Measurements from ENCODE around the gene SRSF4.
"Not testable (repeated sequence)": the region's sequence is repeated elsewhere in the genome, so short reads cannot be mapped to it uniquely, and the experiment has no call there.

Gene SRSF4

DNA sequence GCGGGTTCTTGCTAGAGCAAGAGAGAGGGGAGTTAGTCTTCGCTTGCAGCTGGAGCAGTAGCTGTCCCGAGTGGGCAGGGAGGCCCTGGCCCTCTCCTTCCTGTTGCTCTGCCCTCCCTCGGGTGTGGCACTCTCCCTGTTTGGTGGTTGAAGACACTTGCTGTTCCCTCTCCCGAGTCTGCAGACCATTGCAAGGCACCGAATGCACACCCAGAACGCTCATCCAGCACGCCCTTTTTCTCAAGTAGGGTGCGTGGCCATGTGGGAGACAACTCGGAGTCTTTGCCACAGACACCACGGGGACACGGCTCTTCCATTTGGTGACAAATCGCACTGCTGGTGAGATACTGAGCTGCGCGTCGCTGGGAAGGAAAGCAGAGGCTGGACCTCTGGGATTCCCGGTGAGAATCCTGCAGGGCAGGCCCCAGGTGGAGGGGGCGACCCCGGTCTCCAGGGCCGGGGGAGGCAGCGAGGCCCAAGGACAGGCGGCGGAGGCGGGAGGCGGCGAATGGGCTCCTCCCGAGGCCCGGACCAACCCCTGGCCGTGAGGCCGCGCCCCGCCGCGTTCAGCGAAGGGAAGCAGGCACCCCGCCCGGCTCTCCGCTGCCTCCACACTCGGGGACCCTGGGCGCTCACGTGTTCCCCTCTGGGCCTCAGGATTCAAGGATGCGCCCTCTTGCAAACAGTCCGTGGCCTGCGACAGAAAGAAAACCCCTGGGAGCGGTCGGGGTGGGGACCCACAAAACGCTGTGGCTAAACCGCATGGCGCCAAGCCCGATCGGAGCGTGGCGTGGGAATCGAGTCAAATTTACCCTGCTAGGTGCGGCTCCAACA is 47.6 kb downstream of the SRSF4 start:
- no peak for FAIRE-seq
- no peak for DNase-seq (ENCODE audit: insufficient read length)
- TF ChIP-seq TAF1 (IDR thresholded peaks at IDR 0.05; ENCODE audit: borderline replicate concordance, low read depth, low read length) (no peak), POLR2AphosphoS5 (IDR thresholded peaks at IDR 0.05; ENCODE audit: low read depth, low read length) (no peak), POLR2A (IDR thresholded peaks at IDR 0.05; ENCODE audit: low read depth, low read length) (no peak)

DNA sequence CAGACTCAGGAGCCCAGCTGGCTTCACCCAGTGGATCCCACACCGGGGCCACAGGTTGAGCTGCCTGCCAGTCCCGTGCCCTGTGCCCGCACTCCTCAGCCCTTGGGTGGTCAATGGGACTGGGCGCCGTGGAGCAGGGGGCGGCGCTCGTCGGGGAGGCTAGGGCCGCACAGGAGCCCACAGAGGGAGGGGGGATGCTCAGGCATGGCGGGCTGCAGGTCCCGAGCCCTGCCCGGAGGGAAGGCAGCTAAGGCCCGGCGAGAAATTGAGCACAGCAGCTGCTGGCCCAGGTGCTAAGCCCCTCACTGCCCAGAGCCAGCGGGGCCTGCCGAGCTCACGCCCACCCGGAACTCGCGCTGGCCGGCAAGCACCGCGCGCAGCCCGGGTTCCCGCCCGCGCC is 50.6 kb downstream of the SRSF4 start:
- not testable (repeated sequence) for DNase-seq (ENCODE audit: insufficient read length); FAIRE-seq

DNA sequence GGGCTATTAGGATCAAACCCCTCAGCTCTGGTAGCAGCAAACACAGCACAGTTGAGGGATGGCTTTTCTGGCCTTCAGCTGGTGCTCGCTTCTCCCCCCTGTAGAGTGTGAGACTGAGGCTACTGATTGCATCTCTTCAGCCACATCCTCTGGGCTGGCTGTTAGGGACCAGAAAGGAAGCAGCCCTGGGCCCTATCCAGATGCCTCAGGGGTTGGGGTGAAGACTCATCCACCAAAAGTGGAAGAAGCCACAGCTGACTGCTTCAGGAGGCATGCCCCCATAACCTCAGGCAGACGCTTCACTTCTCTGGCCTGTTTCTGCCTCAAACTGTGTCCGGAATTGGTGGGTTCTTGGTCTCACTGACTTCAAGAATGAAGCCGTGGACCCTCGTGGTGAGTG is 51.8 kb downstream of the SRSF4 start:
- TF ChIP-seq POLR2AphosphoS5 (IDR thresholded peaks at IDR 0.05; ENCODE audit: low read depth, low read length) (no peak), POLR2A (IDR thresholded peaks at IDR 0.05; ENCODE audit: low read depth, low read length) (no peak), TAF1 (IDR thresholded peaks at IDR 0.05; ENCODE audit: borderline replicate concordance, low read depth, low read length) (no peak)
- DNase-seq (ENCODE audit: insufficient read length) (no peak), FAIRE-seq (no peak)

DNA sequence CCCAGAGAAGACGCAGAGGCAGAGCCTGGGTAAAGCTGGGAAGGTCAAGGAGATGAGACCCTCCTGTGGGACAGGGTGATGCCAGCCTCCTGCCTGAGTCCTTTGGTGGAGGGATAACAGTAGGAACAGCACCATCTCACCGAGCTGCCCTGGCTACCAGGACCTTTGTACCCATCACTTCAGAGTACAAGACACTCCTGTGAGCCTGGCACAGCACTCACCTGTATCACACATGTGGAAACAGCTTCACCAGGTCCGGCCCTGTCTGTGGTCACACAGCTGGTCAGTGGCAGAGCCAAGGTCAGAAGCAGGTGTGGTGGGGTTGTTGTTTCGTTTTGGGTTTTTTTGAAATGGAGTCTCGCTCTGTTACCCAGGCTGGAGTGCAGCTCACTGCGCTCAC is 53.0 kb downstream of the SRSF4 start:
- FAIRE-seq (no peak), DNase-seq (ENCODE audit: insufficient read length) (no peak)
- TF ChIP-seq TAF1 (IDR thresholded peaks at IDR 0.05; ENCODE audit: borderline replicate concordance, low read depth, low read length): no peak
- TF ChIP-seq POLR2AphosphoS5 (IDR thresholded peaks at IDR 0.05; ENCODE audit: low read depth, low read length): no peak
- TF ChIP-seq POLR2A (IDR thresholded peaks at IDR 0.05; ENCODE audit: low read depth, low read length): no peak

DNA sequence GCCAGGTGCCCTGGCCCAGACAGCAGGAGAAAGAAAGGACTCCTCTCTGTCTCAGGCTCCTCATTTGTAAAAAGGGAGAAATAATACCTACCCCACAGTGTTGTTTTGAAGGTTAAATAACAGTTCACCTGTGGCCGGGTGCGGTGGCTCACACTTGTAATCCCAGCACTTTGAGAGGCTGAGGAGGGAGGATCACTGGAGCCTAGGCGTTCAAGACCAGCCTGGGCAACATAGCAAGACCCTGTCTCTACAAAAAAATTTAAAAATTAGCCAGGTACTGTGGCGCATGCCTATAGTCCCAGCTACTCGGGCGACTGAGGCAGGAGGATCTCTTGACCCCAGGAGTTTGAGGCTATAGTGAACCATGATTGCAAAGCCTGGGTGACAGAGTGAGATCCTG is 55.5 kb downstream of the SRSF4 start:
- TF ChIP-seq POLR2AphosphoS5 (IDR thresholded peaks at IDR 0.05; ENCODE audit: low read depth, low read length) (no peak), POLR2A (IDR thresholded peaks at IDR 0.05; ENCODE audit: low read depth, low read length) (no peak), TAF1 (IDR thresholded peaks at IDR 0.05; ENCODE audit: borderline replicate concordance, low read depth, low read length) (no peak)
- DNase-seq (ENCODE audit: insufficient read length) (no peak), FAIRE-seq (no peak)

DNA sequence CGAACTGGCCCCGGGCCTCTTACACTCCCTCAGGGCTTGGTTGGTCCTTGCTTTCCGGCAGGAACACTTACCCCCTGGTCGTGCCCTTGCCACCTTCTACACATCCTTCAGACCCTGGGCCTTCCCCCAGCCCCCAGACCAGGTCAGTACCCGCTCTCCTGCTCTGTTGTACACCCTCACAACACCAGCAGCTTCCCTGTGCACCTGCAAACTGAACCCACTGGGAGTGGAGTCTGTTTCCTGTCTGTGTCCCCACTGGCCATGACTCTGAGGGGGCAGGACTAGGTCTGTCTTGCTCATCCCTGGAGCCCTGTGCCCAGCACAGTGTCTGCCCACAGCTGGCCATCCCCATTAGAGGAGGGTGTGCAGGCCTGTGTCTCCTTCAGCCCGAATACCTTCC is 55.9 kb downstream of the SRSF4 start:
- DNase-seq (ENCODE audit: insufficient read length) (no peak), FAIRE-seq (no peak)
- no peak for TF ChIP-seq POLR2AphosphoS5 (IDR thresholded peaks at IDR 0.05; ENCODE audit: low read depth, low read length)
- TF ChIP-seq TAF1 (IDR thresholded peaks at IDR 0.05; ENCODE audit: borderline replicate concordance, low read depth, low read length): no peak
- TF ChIP-seq POLR2A (IDR thresholded peaks at IDR 0.05; ENCODE audit: low read depth, low read length): no peak

DNA sequence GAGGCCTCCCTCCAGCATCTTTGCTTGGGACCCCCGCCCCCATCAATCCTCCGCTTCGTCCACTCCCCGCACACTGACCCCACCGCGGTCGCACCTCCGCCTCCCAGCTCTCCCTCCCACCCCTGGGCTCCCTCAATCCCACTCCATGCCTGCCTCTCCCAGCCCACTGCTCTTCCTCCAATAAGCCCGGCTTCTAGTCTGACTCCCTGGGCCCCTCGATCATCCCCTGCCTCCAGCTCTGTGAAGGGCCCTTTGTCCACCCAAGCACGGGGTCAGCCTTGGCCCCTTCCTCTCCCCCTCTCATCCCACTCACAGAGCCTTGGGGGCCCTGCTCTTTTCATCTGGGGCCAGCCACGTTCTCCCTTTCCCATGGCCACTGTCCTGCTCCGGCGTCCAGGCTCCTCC is 56.5 kb downstream of the SRSF4 start:
- no peak for DNase-seq (ENCODE audit: insufficient read length)
- no peak for TF ChIP-seq TAF1 (IDR thresholded peaks at IDR 0.05; ENCODE audit: borderline replicate concordance, low read depth, low read length)
- no peak for TF ChIP-seq POLR2A (IDR thresholded peaks at IDR 0.05; ENCODE audit: low read depth, low read length)
- no peak for TF ChIP-seq POLR2AphosphoS5 (IDR thresholded peaks at IDR 0.05; ENCODE audit: low read depth, low read length)
- FAIRE-seq: no peak

DNA sequence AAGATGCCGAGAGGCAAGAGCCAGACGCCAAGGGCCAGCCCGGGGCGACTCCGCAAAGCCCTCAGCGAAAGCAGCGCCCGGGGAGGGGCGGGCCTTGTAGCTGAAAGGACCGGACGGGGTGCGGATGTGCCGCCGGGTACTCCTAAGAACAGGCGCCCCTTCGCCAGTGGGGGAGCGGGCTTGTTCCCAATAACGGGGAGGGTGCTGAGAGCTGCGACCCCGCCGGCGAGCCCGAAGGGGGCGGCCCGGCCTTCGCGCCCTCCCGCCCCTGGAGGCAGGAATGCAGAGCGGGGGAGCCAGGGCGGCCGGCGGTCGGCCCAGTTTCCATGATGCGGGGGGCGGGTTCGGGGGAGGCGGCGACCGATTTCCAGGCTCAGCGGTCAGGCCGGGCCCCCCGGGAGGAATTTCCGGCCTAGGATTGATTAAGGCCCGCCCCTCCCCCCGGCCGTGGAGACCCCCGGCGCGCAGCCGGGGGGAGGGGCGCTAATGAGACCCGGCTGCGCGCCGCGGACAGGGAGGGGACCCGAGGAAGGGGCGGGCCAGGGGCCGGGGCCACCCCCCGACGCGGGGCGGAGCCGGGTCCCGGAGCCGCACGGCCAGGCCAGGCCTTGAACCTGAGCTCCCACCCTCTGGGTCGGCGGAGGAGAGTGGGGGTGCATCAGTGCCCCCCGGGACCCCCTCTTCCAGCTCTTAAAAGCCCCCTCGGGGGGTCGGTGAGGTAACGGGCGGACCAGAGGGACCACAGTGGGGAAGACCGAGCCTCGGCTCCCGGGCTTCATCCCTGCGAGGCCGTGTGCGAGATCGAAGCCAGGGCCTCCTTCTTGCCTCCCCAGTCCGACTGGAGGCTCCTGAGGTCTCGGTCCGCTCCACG is 57.1 kb downstream of the SRSF4 start:
- no peak for TF ChIP-seq TAF1 (IDR thresholded peaks at IDR 0.05; ENCODE audit: borderline replicate concordance, low read depth, low read length)
- no peak for TF ChIP-seq POLR2AphosphoS5 (IDR thresholded peaks at IDR 0.05; ENCODE audit: low read depth, low read length)
- TF ChIP-seq POLR2A (IDR thresholded peaks at IDR 0.05; ENCODE audit: low read depth, low read length): no peak
- DNase-seq (ENCODE audit: insufficient read length): peak; percentile 64
- FAIRE-seq: no peak

DNA sequence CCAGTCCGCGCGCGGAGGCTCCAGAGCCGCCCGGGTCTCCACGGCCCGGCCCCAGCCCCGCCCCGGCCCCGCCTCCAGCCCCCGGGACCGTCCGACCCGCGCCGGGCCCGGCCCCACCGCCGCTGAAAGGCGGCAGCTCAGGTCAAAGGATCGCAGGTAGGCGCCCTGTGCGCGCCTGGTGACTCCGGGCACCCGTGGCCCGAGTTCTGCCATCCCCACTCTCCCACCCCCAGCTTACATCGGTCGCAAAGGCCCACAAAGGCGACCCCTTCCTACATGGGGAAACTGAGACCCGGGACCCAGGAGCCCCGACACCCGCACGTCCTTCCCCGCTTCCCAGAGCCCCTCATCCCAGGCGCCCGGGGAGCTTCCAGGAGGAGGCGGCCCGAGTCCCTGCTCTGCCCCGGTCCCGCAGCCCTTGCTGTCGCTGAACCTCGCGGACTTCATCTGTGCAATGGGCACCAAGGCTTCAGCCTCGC is 57.8 kb downstream of the SRSF4 start, which contains the start of gene TMEM200B:
TSS of gene TMEM200B (minus strand) at position 17 of the 479 bp plus-strand sequence. CDS start 2,075 bp downstream, outside the sequence.
- DNase-seq (ENCODE audit: insufficient read length): no peak
- no peak for FAIRE-seq
- TF ChIP-seq POLR2A (IDR thresholded peaks at IDR 0.05; ENCODE audit: low read depth, low read length): no peak

DNA sequence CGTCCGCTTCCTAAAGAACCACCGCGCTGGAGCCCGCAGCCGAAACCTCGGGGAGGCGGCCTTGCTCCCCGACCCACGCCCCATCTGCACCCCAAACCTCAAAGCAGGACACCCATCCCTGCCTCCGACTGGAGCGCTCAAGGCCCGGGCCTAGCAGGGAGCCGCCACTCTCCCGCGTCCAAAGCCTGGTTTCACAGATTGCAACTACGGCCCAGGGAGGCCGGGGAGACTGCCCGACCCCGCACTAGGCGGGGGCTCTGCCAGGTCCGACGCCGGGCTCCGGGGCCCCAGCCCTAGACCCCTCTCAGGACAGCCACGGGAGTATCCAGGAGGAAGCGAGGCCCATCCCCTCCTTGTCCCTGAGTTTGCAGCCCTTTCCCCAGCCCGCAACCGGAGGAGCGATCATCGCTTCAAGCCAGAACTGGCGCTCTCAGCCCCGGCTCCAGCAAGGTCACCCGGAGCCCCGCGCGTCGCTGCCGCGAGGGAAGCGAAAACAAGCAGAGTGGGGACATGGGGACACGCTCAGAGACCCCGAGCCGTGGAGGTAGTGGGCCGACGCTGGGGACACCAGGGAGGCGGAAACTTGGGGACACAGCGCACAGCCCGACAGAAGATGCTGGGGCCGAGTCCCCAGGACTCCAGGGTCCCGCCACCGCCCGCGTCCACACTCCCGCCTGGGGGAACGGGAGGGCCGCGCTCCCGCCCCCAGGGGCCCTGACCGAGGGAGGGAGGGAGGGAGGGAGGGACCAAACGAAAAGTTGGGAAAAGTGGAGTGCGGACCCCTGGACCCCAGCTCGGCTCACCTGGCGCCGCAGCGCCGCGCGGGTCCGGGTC is 58.4 kb downstream of the SRSF4 start:
- FAIRE-seq (no peak), DNase-seq (ENCODE audit: insufficient read length) (no peak)
- no peak for TF ChIP-seq TAF1 (IDR thresholded peaks at IDR 0.05; ENCODE audit: borderline replicate concordance, low read depth, low read length)
- TF ChIP-seq POLR2AphosphoS5 (IDR thresholded peaks at IDR 0.05; ENCODE audit: low read depth, low read length): no peak

DNA sequence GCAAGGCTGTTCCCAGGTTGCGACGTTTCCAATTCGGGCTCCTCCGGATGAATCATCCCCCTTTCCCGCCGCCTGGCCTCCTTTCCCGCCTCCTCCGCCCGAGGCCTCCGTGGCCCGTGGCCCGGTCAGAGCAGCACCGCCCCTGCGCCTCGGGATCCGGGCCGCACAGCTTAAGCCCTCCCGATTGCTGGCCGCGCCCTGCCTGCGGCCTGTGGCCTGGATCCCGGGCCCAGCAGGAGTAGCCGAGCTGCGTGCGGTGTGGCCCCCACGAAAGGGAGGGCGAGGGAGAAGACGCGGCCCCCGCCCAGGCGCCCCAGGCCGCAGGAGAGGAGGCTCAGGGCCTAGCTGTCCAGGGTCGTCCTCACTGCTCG is 59.0 kb downstream of the SRSF4 start:
- FAIRE-seq (no peak), DNase-seq (ENCODE audit: insufficient read length) (no peak)
- no peak for TF ChIP-seq POLR2A (IDR thresholded peaks at IDR 0.05; ENCODE audit: low read depth, low read length)
- no peak for TF ChIP-seq TAF1 (IDR thresholded peaks at IDR 0.05; ENCODE audit: borderline replicate concordance, low read depth, low read length)
- TF ChIP-seq POLR2AphosphoS5 (IDR thresholded peaks at IDR 0.05; ENCODE audit: low read depth, low read length): no peak

All from GM12892 (cell line).